WERI-Rb-1 (cell line): Measurements from ENCODE around the gene KATNBL1.
A peak's percentile ranks its signal among the peaks of the same experiment; 100 is the strongest.
"Not testable (repeated sequence)": the region's sequence is repeated elsewhere in the genome, so short reads cannot be mapped to it uniquely, and the experiment has no call there.

ENCODE experiments used
- DNase-seq: peaks from one replicate; pipeline ENCODE4 v3.0.0-alpha.2; 2020
- H3K27ac ChIP-seq: fragments of 250-450 bp; sonication (Bioruptor Pico); 2 replicates; pipeline ENCODE4 v1.5.1; 2020; ENCODE audit warnings: mild to moderate bottlenecking, moderate library complexity
- H3K27me3 ChIP-seq: fragments of 250-450 bp; sonication (Bioruptor Pico); 2 replicates; pipeline ENCODE4 v1.5.1; 2021; ENCODE audit warnings: mild to moderate bottlenecking, low read depth, moderate library complexity; ENCODE audit not compliant: insufficient read depth, severe bottlenecking
- H3K36me3 ChIP-seq: fragments of 250-450 bp; sonication (Bioruptor Pico); 2 replicates; pipeline ENCODE4 v1.5.1; 2020; ENCODE audit warnings: mild to moderate bottlenecking, moderate library complexity
- H3K4me3 ChIP-seq: 2 replicates; pipeline ENCODE4 v1.5.1; 2011; ENCODE audit warnings: low read depth, mild to moderate bottlenecking, control low read depth, low read length
- H3K9me3 ChIP-seq: fragments of 250-450 bp; sonication (Bioruptor Pico); 2 replicates; pipeline ENCODE4 v1.5.1; 2021; ENCODE audit warnings: mild to moderate bottlenecking, moderate library complexity; ENCODE audit not compliant: severe bottlenecking
- CTCF ChIP-seq: IDR thresholded peaks from 2 replicates; pipeline ENCODE4 v1.5.1; 2011; ENCODE audit warnings: low read depth, mild to moderate bottlenecking, control low read depth, inconsistent platforms, low read length

Gene KATNBL1

GRCh38 chr15:34122771-34123183 is 87.1 kb downstream of the KATNBL1 start:
- H3K27me3 ChIP-seq = no peaks in the 10 kb centered on the region
- H3K9me3 ChIP-seq = no peaks in the 10 kb centered on the region
- H3K27ac ChIP-seq = no peak overlapping the region
- no peak for TF ChIP-seq CTCF
- H3K4me3 ChIP-seq = no peak overlapping the region
- H3K36me3 ChIP-seq = no peaks in the 10 kb centered on the region
- DNase-seq = no peak

GRCh38 chr15:34121786-34122185 is 88.1 kb downstream of the KATNBL1 start:
- not testable (repeated sequence) for DNase-seq, H3K9me3 ChIP-seq, H3K27me3 ChIP-seq, H3K4me3 ChIP-seq, H3K36me3 ChIP-seq, H3K27ac ChIP-seq

- H3K9me3 ChIP-seq, DNase-seq, H3K36me3 ChIP-seq, H3K27me3 ChIP-seq, H3K4me3 ChIP-seq, H3K27ac ChIP-seq: not testable (repeated sequence)
These were observed 89.5 kb downstream of the KATNBL1 start for GRCh38 chr15:34120420-34120819.

GRCh38 chr15:34119291-34119690 is 90.6 kb downstream of the KATNBL1 start:
- DNase-seq = peak; percentile 84

GRCh38 chr15:34116620-34117019 is 93.3 kb downstream of the KATNBL1 start:
- Histone ChIP-seq H3K27ac (no peak overlapping the region), H3K4me3 (no peak overlapping the region), H3K36me3 (no peaks in the 10 kb centered on the region), H3K27me3 (no peaks in the 10 kb centered on the region), H3K9me3 (peaks cover 3% of the 10 kb centered on the region)
- no peak for DNase-seq
- TF ChIP-seq CTCF = no peak

More at GRCh38 chr15:34119291-34119690, 90.6 kb downstream of the KATNBL1 start:
- Histone ChIP-seq H3K4me3 (no peak overlapping the region), H3K36me3 (no peaks in the 10 kb centered on the region), H3K27ac (no peak overlapping the region; the same call in 1 of the 2 replicates), H3K9me3 (no peaks in the 10 kb centered on the region), H3K27me3 (no peaks in the 10 kb centered on the region)
- no peak for TF ChIP-seq CTCF

- Histone ChIP-seq H3K36me3 (no peaks in the 10 kb centered on the region), H3K9me3 (peaks cover 3% of the 10 kb centered on the region), H3K27ac (no peak overlapping the region), H3K27me3 (no peaks in the 10 kb centered on the region), H3K4me3 (no peak overlapping the region)
- DNase-seq = no peak
- TF ChIP-seq CTCF = no peak
These were observed 95.2 kb downstream of the KATNBL1 start for GRCh38 chr15:34114739-34115138.

GRCh38 chr15:34114215-34114614 is 95.7 kb downstream of the KATNBL1 start:
- Histone ChIP-seq H3K9me3 (peaks cover 3% of the 10 kb centered on the region), H3K36me3 (no peaks in the 10 kb centered on the region), H3K27me3 (no peaks in the 10 kb centered on the region), H3K4me3 (no peak overlapping the region), H3K27ac (no peak overlapping the region)
- DNase-seq = no peak
- TF ChIP-seq CTCF = no peak
